MV-4-11 (cell line): ENCODE results near the gene MAN1A2.

ENCODE experiments used
- DNase-seq: peaks from one replicate; lab custom pipeline; 2025; lab: John Stamatoyannopoulos, UW

Gene MAN1A2

DNA sequence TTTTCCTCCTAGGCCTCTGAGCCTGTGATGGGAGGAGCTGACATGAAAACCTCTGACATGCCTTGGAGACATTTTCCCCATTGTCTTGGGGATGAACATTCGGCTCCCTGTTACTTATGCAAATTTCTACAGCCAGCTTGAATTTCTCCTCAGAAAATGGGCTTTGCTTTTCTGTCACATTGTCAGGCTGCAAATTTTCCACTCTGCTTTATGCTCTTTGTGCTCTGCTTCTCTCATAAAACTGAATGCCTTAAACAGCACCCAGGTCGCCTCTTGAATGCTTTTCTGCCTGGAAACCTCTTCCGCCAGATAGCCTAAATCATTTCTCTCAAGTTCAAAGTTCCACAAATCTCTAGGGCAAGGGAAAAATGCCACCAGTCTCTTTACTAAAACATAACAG is 191.9 kb downstream of the MAN1A2 start:
- no peak for DNase-seq

DNA sequence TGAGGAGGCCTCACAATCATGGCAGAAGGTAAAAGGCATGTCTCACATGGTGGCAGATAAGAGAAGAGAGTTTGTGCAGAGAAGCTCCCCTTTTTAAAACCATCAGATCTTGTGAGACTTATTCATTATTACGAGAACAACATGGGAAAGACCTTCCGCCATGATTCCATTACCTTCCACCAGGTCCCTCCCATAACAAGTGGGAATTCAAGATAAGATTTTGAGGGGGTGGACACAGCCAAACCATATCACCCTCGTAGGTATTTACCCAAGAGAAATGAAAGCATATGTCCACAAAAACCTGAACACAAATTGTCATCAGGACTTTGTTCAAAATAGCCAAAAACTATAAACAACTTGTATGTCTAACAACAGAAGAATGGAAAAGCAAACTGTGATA is 192.7 kb downstream of the MAN1A2 start:
- DNase-seq: no peak

DNA sequence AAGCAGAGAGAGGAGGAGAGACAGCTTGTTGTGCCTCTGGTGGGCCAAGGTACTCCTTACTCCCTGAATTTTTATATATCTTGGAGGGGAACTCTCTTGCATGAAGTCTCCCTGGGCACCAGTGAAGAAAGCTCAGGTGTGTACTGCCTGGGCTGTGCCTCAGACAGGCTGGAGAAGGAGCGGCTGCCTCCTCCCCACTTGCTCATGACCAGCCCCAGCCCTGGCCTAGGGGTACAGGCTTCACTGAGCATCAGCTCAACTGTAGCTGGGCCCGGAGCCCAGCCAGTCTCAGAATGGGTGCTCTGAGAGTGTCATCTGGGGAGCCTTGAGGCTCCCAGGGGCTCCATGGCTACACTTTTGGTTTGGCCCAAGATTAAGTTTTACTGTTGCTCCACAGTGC is 193.8 kb downstream of the MAN1A2 start:
- no peak for DNase-seq

DNA sequence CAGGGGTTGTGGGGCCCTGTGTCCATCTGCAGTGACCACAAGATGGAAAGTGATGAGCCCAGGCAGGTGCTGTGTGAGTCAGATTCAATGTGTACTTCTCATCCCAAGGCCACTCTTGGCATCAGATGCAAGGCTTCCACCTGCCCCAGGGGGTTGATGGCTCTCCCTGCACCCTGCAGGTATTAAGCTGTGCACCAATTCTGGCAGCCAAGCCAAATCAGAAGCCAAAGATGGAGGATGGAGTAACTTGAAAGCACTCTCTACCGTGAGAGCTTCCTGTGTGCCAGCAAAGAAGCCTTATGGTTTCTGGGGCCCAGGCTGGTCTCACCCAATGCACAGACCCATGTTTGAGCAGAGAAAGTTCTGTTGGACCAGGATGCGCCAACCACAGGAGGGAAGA is 194.3 kb downstream of the MAN1A2 start:
- DNase-seq: no peak

DNA sequence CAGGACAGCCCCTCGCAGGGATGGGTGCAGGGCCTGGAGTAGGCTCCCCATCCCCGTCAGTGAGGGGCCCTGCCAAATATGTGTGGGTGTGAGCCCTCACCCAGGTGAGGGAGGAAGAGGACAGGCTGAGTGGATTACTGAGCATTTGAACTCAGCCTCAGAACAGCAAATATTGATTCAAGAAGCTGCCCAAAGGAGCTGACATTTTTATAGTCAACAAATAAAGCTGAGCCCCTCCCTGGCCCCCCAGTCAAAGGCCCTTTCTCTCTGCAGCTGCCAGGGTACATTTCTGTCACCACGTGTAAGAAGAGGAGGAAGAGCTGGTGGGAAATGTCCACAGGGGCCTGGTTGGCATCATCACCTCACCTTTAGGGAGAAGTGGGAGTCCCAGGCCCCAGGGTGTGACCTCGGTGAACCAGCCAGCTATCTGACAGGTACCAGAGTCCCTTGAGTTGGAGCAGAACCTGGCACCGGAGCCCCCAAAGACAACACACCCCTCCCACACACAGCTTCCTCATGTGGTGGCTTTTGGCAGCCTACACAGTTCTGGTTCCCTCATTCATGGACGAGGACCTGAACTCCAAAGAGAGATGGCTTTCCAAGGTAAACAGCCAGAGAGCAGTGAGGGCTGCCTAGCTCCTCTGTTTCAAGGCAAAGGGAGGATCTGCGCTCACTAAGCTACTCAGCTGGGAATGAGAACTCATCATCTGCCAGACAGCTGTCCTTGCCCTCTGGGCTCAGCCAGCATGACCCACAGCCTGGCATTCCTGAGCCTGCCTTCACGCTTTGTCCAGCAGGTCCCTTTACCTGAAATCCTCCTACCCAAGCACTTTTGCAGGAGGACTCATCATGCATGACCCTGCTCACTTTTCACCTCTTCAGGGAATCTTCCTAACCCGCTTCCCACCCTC is 195.6 kb downstream of the MAN1A2 start:
- no peak for DNase-seq

DNA sequence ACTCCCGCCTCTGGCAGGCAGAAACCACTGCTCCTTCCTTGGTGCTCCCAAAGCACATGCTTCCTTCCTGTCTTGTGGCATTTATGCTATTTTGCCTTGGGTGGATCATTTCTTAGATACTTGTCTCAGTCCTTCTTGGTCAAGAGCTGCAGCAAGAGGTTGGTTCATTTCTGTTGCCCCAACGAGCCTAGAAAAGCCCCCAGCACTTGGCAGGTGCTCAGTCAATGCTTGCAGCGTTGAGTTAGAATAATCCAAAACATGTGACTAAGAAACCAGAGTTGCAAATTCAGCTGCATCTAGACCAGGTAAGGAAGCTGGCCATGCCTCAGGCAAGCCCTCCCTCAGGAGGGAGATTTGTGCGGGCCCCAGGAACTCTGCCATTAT is 196.2 kb downstream of the MAN1A2 start:
- no peak for DNase-seq

DNA sequence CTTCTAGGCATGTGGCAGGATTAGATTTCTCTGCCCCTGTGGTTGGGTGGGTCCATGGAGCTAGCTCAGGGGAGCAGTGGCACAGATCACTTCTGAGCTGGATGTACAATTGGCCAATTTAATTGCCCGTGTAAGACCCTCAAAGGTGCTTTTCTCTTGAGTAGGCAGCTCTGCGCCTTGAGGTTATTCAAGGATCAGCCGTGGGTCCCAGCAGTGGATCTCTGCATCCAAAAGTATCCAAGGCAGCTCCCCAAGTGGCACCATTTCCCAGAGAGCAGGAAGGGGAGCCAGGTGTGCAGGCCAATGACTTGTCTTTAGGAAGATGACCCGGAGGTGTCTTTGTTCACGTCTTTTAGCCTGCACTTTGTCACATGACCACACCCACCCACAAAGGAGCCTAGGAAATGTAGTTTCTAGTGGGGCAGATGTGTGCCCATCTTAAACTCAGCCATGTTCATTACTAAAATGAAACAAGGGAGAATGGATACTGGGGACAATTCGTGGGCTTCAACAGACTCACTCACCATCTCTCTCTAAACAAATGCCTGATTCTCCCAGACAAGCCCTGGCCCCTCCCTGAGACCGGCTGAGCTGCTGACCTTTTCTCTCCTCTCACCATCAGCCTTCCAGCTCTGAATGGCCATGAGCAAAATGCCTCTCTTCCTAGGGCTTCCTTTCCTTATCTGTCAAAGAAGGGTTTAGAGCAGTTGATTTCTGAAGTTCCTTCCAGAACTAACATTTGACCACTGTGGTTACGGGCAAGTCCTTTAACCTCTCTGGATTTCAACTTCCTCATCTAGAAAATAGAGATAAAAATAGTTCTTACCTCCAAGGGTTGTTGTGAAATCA is 197.2 kb downstream of the MAN1A2 start:
- DNase-seq: peak; percentile 87

DNA sequence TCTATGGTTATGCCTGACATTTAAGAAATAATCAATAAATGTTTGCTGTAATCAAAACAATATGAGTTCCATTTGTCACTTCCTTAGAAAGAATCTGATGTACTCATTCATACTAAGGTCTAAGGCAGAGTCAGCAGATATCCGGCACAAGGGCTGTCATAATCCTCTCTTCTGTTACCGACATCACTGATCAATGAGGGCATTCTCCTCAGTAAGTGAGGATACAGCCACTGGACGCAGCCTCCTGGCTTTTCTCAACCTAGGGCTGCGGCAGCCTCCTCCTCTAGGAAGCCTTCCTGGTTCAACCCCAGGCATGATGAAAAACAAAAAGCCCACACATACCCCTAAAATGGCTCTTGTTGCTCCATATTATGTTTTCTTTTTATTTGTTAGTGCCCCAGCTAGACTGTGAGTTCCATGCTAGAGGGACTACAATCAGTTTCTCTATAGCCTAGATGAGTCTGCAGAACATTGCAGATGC is 197.9 kb downstream of the MAN1A2 start:
- DNase-seq: no peak

DNA sequence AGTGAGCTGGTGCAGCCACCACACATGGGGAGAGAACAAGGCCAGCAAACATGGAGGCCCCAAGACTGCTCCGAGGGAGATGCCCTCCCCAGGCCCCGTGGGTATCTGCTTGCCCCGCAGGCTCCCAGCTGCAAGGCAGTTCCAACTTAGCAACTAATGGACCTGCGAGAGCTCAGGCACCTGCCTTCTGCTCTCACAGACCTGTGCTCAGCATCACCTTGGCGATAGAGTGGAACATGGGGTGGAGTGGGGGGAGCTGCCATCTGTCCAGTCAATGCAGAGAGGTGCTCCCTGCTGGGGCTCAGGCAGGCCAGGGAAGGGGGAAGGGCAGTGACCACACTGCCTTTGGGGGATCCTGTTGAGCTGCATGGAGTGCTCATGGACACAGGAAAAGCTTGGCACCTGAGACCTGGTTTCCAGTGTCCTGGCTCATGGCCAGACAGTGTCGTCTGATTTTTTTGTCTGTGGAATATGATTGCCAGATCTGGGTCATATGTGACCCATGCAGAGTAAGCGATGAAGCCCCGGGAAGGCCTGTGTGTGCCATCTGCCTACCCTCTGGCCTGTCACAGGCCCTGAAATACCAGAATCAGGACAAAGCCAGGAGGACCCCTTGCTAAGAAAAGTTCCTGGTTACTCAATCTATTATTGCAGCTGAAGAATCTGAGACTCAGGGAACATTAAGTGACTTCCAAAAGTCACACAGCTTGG is 198.7 kb downstream of the MAN1A2 start:
- no peak for DNase-seq

DNA sequence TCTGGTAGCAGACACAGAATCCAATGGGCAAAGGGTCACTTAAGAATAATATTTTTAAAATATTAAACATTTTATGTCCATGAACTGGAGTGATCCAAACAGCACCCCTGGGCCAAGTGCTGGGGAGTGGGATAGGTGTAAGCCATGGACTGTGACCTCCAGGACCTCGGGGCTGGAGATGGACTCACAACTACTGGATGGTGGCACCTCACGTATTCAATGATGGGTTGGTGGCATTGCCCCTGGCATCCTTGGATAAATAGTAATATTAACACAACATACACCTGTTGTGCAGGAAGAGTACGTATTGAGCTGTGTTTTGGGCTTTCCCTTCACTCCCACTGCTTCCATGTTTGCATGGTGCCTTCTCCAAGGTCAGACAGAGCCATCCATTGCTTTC is 199.3 kb downstream of the MAN1A2 start:
- no peak for DNase-seq

DNA sequence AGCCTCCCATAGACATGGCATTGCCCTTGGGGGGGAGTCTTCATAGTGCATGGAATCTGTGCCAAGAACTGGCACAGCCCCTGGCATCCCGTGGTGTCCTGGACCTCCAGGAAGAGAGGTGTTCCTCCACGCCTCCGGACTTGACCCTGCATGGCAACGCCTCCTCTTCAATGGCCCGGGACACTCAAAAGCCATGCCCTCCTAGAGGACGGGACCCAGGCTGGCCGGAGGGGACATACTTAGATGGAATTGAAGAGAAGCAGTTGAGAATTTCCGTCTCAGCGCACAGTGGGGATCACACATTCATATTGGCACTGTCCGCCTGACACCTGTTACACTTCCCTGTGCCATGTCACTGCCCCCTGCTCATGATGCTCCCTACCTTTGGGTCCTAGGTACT is 200.2 kb downstream of the MAN1A2 start:
- DNase-seq: no peak

DNA sequence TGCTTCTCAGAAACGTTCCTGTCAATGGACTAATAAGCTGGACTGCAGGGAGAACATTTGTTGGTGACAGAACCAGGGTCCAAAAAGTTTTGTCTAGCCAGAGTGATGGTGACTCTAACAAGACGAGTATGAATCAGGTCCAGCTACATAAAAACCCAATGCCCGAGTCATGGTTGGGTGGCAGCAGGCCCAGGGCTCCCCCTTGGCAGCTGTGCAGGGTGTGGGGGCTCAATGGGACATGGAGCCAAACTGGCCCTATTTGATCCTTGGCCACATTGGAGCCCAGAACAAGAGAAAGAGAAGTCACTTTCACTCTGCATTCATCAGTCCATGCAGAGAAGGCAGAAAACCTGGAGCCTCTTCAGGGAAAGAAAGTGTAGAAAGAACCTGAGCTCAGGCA is 200.7 kb downstream of the MAN1A2 start:
- no peak for DNase-seq

DNA sequence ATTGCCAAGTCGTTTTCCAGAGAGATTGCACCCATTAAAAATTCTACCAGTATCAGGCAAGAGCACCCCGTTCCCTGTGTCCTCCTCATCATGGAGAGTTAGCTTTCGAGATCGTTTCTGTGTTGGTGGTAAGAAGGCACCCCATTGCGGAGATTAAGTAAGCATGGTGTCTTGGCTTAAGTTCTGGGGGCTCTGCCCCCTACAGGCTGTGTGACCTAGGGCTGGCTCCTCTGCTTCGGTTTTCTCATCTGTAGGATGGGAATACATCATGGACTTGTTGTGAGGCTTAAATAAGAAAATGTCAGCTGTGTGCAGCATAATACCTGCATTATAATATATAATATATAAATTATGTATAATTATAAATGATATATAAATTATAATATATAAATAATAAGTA is 201.8 kb downstream of the MAN1A2 start:
- no peak for DNase-seq

DNA sequence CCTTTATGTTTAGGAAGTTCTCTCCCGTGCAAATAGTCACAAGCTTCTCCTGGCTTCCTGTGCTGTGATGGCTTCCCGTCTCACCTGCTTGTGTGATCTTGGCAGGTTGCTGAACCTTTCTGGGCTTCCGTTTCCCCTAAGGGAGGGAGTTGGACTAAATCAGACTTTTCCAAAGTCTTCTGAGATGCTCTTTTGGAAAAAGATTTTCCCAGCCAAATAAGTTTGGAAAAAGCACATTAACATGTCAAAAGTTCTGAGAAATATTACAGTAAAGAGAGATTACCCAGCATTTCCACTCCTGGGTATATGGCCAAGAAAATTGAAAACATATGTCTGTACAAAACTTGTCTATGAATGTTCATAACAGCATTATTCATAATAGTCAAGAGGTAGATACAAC is 202.6 kb downstream of the MAN1A2 start:
- DNase-seq: no peak

DNA sequence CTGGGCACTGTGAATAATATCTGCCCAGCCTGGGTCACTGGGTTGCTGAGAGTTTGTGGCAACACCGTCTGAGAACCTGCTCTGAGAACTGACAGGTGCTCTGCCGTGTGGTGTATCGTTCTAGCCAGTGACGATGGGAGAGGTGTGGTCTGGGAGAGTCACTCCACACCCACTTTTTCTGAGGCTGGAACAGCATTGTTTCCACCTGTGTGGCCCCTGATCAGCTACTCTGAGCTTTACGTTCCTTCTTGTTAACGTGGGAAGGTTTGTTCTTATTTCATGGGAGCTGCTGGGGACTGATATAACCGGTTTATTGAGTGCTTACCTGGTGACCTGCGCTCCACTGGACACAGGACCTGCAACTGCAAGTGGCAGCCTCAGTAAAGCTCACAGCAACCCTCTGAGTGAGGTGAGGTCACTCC is 203.8 kb downstream of the MAN1A2 start:
- no peak for DNase-seq

DNA sequence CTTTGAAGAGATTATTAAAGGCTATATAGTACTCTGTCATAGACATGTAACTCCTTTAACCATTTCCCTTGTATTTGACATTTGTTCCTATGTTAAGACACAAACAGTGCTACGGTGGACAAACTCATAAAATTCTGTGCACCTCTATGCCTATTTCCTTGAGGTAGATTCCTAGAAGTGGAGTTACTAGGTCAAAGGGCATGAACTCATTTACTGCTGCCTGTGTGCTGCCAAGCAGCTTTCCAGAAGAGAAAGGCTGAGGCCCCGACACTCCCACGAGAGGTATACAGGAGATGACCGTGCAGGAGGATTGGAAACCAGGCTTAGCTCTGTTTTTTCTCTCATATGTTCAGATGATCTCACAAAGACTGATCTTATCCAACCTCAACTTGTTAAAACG is 204.2 kb downstream of the MAN1A2 start:
- DNase-seq: no peak

DNA sequence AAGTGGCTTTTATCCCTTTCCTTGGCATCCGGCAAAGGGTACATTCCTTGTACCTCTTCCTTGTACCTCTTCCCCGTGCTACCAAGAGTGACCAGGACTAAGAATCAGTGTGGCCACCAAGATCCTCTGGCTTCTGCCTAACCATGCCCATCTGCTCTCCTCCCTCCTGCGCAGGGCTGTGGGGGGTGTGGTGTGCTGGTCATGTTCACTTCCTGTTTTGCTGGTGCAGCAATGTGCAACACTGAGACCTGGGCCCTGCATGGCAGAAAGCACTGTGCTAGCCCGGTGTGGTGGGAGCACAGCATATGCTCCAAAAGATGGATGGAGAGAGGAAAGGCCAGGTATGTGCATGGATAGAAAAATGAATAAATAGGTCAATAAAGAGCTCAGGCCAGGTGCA is 205.3 kb downstream of the MAN1A2 start:
- DNase-seq: peak; percentile 81

DNA sequence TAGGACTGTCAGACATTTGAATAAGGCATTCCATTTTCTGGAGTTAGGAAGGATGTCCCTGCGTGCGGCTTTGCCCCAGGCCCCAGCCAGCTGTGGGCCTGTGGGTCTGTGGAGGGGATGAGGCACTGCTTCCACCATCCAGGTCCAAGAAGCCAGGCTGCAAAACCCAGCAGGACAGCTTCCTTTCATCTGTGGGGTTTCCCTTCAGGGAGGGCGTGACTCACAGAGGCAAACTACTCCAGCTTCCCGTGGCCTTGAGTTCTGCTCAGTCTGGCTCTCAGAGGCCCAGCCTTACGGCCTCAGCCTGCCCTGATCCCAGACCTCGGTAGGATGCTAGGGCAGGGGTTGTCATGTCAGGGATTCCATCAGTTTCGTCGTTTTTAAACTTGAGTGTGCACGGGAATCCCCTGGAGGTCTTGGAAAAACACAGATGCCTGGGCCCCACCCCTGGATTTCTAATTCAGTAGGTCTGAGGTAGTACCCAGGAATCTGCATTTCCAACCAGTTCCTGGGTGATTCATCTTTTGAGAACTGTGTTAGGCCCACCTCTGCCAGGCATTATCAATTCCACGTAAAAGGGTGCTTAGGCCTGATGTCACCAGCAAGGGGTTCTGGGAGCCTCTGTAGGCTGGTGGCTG is 206.3 kb downstream of the MAN1A2 start:
- DNase-seq: peak; percentile 23

DNA sequence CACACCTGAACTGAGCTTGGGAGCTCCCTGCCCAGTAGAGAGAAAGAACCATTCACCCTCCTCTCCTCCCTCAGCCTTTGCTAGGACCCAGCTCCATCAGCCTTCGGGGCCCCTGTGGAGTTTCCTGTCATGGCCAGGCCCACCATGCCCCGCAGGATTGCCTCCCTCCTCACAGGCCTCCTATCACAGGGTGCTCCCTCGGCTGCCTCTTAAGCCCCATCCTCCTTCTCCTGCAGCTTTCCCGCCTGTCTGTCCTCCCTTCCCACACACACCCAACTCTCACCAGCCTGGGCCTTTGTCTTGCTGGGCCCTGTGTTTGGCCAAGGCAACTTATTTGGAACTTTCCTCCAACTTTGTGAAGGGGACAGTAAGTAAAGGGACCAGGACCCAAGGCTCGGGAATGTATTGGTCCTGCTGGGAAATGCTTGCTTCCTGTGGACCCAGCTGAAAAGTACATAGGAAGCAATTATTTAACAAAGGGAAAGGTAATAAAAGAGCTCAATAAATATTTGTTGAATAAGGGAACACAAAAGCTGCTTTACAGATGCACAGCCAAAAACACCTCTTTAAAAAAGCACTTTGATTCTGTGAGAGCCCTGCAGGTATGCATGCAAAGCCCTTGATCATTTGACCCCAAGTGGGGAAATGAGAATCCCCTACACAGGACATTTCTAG is 207.0 kb downstream of the MAN1A2 start:
- no peak for DNase-seq

DNA sequence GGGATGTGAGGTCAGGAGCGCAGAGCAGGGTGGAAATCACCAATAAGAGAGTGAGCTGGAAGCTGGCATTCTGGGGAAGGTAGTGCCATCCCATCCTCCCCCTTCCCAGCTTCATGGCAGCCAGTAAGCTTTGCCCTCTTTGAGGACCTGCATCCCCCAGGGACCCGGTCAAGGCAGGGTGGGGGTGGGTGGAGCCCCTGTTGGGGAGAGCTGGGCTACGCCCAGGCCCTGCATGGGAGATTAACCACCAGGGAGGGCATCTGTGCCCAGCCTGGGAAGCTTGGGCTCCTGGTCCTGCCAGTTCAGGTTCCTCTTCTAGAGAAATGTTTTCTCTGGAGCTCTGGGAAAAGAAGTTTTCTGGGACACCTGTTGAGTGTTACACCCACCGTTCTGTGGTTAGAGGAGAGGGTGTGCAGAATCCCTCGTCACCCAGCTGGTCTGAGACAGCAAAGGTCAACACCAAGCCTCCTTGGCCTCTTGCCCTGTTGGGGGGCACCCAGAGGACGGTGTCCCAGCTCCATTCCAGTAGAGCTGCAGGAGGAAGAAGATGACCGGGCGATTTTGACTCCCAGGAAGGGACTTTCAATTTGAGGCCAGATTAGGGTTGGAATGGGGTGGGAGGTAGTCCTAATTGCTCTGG is 208.5 kb downstream of the MAN1A2 start:
- no peak for DNase-seq

DNA sequence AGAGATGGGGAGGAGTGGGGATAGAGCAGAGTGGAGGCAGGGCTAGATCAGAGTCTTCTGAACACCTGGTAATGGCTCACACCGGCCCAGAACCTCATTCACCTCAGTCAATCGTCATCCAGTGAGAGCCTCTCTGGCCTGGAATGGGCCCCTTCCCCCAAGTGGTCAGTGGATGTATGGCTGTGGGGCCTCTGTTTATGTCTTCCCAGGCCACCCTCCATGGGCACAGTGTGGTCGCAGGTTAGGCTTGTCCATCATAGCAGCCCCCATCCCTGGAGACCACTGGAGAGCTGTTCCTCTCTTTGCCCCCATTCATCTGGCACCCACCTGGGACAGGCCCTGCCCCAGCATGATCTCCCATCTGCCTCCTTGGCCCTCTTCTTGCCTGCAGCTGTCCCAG is 209.0 kb downstream of the MAN1A2 start:
- no peak for DNase-seq
